Posterior vena cava (tissue), 2 donors: Measurements from ENCODE around the gene MLYCD. TPM values are rescaled to one million over a fixed set of nuclear protein-coding genes. Genes with fewer than 3 reads are reported as not detected.
A peak's percentile ranks its signal among the peaks of the same experiment; 100 is the strongest.

Source experiments
- DNase-seq: peaks from one replicate; pipeline ENCODE4 v3.0.0-alpha.2; 2020; ENCODE audit warnings: low spot score
- intact Hi-C, 2 donors: fragments of 100-400 bp; cut with DNase I; formaldehyde crosslinking; loops; one replicate each; pipeline versions ENCODE4 v1.14.1 to v1.14.2; 2022 to 2023
- total RNA-seq, 2 donors: library from RNA; stranded (reverse); fragmentation: NEBNext Ultra II Directional; extraction: Animal tissue kit (Norgen Biotek cat#: 25700); gene quantifications; one replicate each; pipeline ENCODE4 v1.2.1, GENCODE V29; 2021
- donor health status: DM: yes; HTN: yes; CAD: no.
- donor health status: DM: yes; HTN: yes; CAD: no.

MLYCD gene
- total RNA-seq, 2 donors from 2014 or later, result 5.5 TPM

DNA sequence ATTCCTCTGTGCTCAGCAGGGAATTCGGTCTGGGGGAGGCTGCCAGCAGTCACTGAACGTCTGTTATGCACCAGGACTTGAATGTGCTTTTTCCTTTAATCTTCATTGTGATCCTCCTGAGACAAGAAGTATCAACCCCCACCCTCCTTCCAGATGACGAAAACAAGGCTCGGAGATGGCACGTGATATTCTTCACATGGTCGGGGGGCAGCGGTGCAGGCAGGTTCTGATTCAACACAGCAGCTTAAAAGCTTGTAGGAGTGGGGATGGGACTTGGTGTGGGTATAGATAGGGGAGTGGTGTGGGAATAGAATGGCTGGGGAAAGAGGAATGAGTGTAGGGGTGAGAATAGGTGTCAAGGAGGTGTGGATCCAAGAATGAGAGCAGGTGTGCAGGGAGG lies 75.6 kb downstream of the MLYCD start:
- intact Hi-C loops, result loop anchor here in 1 of 2 donors (5.0 kb wide), 1 partner anchor 208 kb away; no protein-coding TSS in a partner anchor
- peak; percentile 20 for DNase-seq

DNA sequence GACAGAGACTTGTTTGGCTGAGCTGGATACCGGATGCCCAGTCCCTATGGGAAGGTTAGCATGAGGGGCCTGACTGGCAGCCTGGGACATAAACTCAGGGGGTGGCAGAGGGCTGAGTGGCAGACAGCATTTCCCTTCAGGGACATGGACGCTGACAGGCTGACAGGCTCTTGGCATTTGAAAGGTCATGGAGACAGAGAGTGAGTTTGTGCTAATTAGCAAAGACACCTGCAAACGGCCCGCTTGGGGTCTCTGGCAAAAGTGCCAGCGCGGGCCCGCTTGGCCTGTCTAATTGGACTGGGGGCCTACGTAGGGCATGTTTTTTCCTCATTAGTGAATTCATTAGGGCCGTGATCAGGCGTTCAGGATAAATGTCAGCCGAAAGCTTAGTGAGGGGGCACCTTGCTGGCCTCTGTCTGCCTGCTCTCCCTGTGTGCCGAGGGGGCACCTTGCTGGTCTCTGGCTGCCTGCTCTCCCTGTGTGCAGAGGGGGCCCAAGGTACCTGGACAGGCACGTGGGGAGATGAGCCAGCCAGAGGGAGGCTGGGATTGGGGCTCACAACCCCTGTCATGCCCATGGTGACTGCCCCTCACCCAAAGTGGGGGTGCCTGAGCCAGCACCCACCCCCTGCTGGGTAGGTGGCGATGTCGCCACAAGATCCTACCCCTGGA lies 76.8 kb downstream of the MLYCD start:
- intact Hi-C loops, result no loop called here
- DNase-seq, result no peak

Other genes starting within 250 kb of the MLYCD start
- gene HSBP1, start 91.1 kb upstream of the MLYCD start, total RNA-seq, result 10 to 100 TPM; 68.8 to 81.1 TPM
- gene OSGIN1, start 54.1 kb downstream of the MLYCD start, total RNA-seq, result 1 to 10 TPM; 6.2 to 6.8 TPM
- 1 to 10 TPM in 1 of 2 donors, under 1 TPM in 1; 0.71 to 3.0 TPM for gene NECAB2, start 69.1 kb downstream of the MLYCD start, total RNA-seq
- gene SLC38A8, start 143.7 kb downstream of the MLYCD start, total RNA-seq, result not detected
- gene MBTPS1, start 217.8 kb downstream of the MLYCD start, total RNA-seq, result 10 to 100 TPM; 61.9 to 71.3 TPM
- gene HSDL1, start 246.1 kb downstream of the MLYCD start, total RNA-seq, result 10 to 100 TPM; 10.1 to 21.2 TPM
- not detected for gene DNAAF1, start 246.2 kb downstream of the MLYCD start, total RNA-seq